Suprapubic skin (tissue), 4 donors: ENCODE measurements around the gene GNB1L. TPM values are rescaled to one million over a fixed set of nuclear protein-coding genes. Genes with fewer than 3 reads are reported as not detected.
A peak's percentile ranks its signal among the peaks of the same experiment; 100 is the strongest.

Experiments used
- DNase-seq, 2 donors: peaks; one replicate each; pipeline ENCODE4 v3.0.0-alpha.2; 2019; ENCODE audit warnings: low spot score in 2 of 2
- H3K27ac ChIP-seq: fragments of 200-600 bp; sonication (generic); one replicate; pipeline ENCODE4 v1.5.1; 2019
- H3K27me3 ChIP-seq: fragments of 200-600 bp; sonication (generic); one replicate; pipeline ENCODE4 v1.5.1; 2019
- H3K36me3 ChIP-seq: fragments of 200-600 bp; sonication (generic); one replicate; pipeline ENCODE4 v1.5.1; 2019
- H3K4me1 ChIP-seq: fragments of 200-600 bp; sonication (generic); one replicate; pipeline ENCODE4 v1.5.1; 2019
- H3K4me3 ChIP-seq: fragments of 200-600 bp; sonication (generic); one replicate; pipeline ENCODE4 v1.5.1; 2019; ENCODE audit warnings: mild to moderate bottlenecking
- H3K9me3 ChIP-seq: fragments of 200-600 bp; sonication (generic); one replicate; pipeline ENCODE4 v1.5.1; 2019
- EP300 ChIP-seq: sonication (generic); formaldehyde crosslinking; IDR thresholded peaks from one replicate; pipeline ENCODE4 v1.6.1; 2017; ENCODE audit warnings: antibody characterized with exemption
- POLR2A ChIP-seq, 2 donors: fragments of 450-650 bp; IDR thresholded peaks; one replicate each; pipeline ENCODE4 v1.6.1; 2017; ENCODE audit warnings: antibody characterized with exemption in 2 of 2, mild to moderate bottlenecking in 2 of 2, moderate library complexity in 2 of 2
- POLR2AphosphoS5 ChIP-seq, 3 donors: sonication (generic); formaldehyde crosslinking; IDR thresholded peaks; one replicate each; pipeline ENCODE4 v1.6.1; 2017; ENCODE audit warnings: antibody characterized with exemption in 3 of 3
- WGBS: methylation state at CpG from one replicate; pipeline ENCODE4 v1.1.5; 2018; 5-methylcytosine and 5-hydroxymethylcytosine counted together
- total RNA-seq, 4 donors: library from RNA; depleted of rRNA; stranded (reverse); fragments of >200 nt; gene quantifications; one replicate each; pipeline ENCODE4 v1.1.0, GENCODE V29; 2016
- TF ChIP-seq, protein P1 (sequence below), 2 donors: fragments of 200-600 bp in 1 of 2; fragments of 450-650 bp in 1 of 2; sonication (generic) in 1 of 2; IDR thresholded peaks; one replicate each; pipeline ENCODE4 v1.5.1; 2016 to 2019; ENCODE audit warnings: antibody characterized with exemption in 2 of 2, mild to moderate bottlenecking in 1 of 2, moderate library complexity in 1 of 2

Gene GNB1L
- total RNA-seq, 4 donors from 2014 or later: 6.3 to 14.6 (median 10.9) TPM

DNA sequence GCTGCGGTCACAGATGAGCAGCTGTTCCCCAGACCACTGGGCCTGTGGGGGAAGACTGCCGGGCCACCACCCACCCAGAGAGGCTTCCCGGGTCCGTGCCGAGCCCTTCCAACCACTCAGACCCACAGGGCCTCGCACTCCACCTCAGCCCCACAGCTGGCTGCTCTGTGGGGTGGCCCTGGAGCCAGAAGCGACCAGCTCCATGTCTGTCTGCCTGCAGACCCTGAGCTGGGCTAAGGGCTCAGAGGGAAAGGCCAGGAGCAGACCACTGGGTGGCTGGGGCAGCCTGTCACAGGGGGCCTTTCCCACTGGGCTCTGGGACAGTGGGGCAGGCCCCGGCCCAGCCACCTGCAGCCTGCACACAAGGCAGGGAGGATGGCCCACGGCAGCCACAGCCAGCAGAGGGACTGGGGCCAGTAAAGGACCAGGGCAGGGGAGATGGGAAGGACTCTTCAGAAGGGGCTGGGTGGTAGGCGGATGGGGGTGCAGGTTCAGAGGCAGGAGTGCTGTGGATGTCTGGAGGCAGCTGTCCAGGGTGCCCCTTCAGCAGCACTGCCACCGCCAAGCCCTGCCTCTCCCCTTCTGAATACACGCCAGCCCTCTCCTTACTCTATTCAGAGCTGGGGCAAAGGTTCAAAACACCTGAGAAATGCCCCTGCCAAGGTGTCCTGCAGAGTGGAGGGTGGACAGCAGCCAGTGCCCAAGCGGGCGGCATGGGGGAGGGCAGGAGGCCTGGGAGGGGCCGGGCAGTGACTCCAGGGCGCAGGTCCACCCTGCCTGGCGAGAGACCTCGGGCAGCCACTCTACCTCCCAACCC is 32.2 kb downstream of the GNB1L start:
- 86% methylated on average over 10 of the region's 18 CpGs for WGBS
- Histone ChIP-seq H3K27ac (no peak overlapping the region), H3K27me3 (no peaks in the 10 kb centered on the region), H3K4me1 (peaks cover 33% of the 10 kb centered on the region), H3K36me3 (no peaks in the 10 kb centered on the region), H3K4me3 (no peak overlapping the region), H3K9me3 (no peaks in the 10 kb centered on the region)
- peak in 1 of 2 donors; percentile 57 for DNase-seq
- TF ChIP-seq EP300 (no peak), POLR2A (IDR thresholded peaks at IDR 0.05) (no peak), POLR2AphosphoS5 (IDR thresholded peaks at IDR 0.05) (no peak)
- TF ChIP-seq, protein P1, sequence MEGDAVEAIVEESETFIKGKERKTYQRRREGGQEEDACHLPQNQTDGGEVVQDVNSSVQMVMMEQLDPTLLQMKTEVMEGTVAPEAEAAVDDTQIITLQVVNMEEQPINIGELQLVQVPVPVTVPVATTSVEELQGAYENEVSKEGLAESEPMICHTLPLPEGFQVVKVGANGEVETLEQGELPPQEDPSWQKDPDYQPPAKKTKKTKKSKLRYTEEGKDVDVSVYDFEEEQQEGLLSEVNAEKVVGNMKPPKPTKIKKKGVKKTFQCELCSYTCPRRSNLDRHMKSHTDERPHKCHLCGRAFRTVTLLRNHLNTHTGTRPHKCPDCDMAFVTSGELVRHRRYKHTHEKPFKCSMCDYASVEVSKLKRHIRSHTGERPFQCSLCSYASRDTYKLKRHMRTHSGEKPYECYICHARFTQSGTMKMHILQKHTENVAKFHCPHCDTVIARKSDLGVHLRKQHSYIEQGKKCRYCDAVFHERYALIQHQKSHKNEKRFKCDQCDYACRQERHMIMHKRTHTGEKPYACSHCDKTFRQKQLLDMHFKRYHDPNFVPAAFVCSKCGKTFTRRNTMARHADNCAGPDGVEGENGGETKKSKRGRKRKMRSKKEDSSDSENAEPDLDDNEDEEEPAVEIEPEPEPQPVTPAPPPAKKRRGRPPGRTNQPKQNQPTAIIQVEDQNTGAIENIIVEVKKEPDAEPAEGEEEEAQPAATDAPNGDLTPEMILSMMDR (IDR thresholded peaks at IDR 0.05): no peak

DNA sequence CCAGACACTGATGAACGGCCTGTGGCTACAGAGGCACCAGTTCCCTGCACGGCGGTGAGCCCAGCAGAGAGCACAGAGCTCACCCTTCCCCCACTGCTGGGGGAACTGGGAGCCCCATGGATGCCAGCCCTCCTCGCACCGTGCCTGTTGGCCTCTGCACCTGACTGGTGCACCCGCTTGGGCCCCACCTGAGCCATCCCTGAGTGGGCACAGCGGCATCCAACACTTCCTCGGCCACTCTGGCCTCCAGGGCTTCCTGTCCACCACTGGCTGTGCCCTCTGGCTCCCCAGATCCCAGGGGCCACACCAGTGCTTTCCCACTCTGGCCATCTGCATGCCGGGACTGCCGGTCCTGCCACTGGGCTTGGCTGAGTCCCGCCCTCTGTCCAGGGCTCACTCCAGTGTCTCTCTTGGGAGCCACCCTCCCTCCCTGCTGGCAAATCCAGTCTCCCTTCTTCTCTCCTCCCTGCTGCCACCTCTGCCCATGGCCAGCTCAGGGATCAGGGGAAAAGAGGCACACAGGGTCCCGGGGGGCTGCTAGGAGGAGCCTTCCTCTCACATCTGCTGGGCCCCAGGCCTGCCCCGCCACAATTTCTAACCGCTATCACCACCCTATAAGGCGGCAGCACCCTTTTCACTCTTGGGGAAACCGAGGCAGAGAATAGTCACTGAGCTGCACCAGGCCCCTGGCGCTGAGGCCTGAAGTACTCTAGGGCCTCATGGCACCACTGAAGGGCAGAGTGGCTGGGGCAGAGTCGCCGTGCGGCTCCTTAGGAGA is 33.0 kb downstream of the GNB1L start:
- Histone ChIP-seq H3K4me1 (peaks cover 33% of the 10 kb centered on the region), H3K9me3 (no peaks in the 10 kb centered on the region), H3K27ac (no peak overlapping the region), H3K36me3 (no peaks in the 10 kb centered on the region), H3K27me3 (no peaks in the 10 kb centered on the region), H3K4me3 (no peak overlapping the region)
- 92% methylated on average over 11 of the region's 20 CpGs for whole genome bisulfite sequencing
- peak in 1 of 2 donors; percentile 58 for DNase-seq
- TF ChIP-seq POLR2AphosphoS5 (IDR thresholded peaks at IDR 0.05) (no peak), EP300 (no peak), POLR2A (IDR thresholded peaks at IDR 0.05) (no peak)
- TF ChIP-seq, protein P1 (IDR thresholded peaks at IDR 0.05): no peak

DNA sequence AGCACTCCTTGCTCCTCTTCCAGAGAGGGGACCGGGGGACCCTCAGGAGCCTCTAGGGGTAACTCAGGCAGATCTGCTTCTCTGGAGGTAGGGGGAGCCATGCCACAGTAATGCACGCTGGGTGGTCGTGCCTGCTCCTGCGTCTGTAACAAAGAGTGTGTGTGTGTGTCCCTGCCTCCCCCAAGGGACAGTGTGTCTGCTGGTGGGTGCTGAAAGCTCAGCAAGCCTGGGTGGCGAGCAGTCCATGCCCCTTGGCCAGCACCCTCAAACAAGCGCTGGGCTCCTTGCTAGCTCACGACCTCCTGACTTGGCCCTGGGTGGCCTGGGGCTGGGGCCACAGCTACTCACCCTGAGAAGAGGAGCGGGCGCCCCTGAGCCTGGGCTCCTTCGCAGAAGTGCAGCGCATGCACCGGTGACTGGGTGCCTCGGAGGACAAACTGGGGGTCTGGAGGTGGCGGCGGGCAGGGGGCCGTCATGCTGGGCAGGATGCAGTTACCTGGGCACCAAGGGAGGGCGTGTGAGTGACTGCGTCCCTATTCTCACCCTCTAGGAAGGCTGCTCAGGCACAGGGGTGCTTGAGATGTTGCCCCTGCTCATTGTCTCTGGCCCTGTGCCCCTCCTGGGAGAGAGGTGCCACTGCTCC is 33.7 kb downstream of the GNB1L start:
- Histone ChIP-seq H3K36me3 (no peaks in the 10 kb centered on the region), H3K4me3 (no peak overlapping the region), H3K9me3 (no peaks in the 10 kb centered on the region), H3K27ac (no peak overlapping the region), H3K4me1 (peaks cover 31% of the 10 kb centered on the region), H3K27me3 (no peaks in the 10 kb centered on the region)
- DNase-seq: peak in 1 of 2 donors; percentile 76
- 82% methylated on average over 4 of the region's 18 CpGs for WGBS
- TF ChIP-seq, protein P1 (IDR thresholded peaks at IDR 0.05): no peak
- TF ChIP-seq POLR2A (IDR thresholded peaks at IDR 0.05) (no peak), POLR2AphosphoS5 (IDR thresholded peaks at IDR 0.05) (no peak), EP300 (no peak)

DNA sequence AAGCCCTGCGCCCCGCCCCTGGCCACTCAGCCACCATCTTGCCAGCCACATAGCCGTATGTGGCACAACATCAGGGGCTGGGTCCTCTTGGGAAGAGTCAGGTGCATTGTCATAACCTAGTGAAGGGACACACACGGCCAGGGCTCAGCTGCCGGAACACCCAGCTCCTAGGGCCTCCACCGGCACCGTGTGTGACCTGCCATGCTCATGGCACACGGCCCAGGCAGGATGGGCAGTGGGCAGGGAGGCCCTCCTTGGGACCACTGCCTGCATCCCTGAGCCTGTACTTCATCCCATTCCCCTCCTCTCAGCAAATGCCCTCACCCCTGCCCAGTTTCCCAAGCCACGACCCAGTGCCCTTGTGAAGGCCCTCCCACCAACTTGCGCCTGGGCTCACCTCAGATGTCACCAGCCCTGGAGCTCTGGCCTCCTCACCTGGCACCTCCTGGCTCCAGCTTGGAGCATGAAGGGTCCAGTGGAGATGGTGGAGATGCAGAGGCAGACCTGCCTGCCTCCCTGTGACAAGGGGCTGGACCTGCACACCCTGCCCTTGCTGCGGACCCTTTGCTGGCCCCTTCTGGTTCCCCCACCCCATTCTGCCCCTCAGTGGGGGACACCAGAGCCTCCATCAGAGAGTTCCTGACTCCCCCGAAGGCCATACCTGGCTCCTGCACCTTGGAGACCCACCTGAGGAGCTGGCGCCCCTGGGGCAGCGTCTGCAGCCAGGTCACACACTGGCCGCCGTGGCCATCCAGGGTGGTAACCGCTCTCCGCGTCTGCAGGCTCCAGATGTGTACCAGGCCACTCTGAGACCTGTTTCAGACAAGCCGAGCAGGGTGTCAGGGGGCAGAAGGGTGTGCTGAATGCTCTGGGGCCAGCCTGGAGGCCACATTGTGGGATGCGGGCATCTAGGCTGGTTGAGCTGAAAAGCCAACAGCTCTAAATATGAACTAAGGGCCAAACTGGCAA is 34.5 kb downstream of the GNB1L start:
- Histone ChIP-seq H3K27me3 (no peaks in the 10 kb centered on the region), H3K36me3 (no peaks in the 10 kb centered on the region), H3K9me3 (no peaks in the 10 kb centered on the region), H3K4me1 (peaks cover 27% of the 10 kb centered on the region), H3K27ac (no peak overlapping the region), H3K4me3 (no peak overlapping the region)
- TF ChIP-seq, protein P1 (IDR thresholded peaks at IDR 0.05): no peak
- WGBS: 92% methylated on average over 11 of the region's 21 CpGs
- DNase-seq: peak in 1 of 2 donors; percentile 70
